GM18909 (cell line): ENCODE results near the gene WRAP73.

ENCODE experiments used
- ATAC-seq: cut with Tn5 transposase; IDR thresholded peaks from one replicate; pipeline ENCODE4 v1.9.1; 2021; ENCODE audit warnings: mild to moderate bottlenecking; ENCODE audit not compliant: unreplicated experiment, poor library complexity

WRAP73 gene, protein sequence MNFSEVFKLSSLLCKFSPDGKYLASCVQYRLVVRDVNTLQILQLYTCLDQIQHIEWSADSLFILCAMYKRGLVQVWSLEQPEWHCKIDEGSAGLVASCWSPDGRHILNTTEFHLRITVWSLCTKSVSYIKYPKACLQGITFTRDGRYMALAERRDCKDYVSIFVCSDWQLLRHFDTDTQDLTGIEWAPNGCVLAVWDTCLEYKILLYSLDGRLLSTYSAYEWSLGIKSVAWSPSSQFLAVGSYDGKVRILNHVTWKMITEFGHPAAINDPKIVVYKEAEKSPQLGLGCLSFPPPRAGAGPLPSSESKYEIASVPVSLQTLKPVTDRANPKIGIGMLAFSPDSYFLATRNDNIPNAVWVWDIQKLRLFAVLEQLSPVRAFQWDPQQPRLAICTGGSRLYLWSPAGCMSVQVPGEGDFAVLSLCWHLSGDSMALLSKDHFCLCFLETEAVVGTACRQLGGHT

DNA sequence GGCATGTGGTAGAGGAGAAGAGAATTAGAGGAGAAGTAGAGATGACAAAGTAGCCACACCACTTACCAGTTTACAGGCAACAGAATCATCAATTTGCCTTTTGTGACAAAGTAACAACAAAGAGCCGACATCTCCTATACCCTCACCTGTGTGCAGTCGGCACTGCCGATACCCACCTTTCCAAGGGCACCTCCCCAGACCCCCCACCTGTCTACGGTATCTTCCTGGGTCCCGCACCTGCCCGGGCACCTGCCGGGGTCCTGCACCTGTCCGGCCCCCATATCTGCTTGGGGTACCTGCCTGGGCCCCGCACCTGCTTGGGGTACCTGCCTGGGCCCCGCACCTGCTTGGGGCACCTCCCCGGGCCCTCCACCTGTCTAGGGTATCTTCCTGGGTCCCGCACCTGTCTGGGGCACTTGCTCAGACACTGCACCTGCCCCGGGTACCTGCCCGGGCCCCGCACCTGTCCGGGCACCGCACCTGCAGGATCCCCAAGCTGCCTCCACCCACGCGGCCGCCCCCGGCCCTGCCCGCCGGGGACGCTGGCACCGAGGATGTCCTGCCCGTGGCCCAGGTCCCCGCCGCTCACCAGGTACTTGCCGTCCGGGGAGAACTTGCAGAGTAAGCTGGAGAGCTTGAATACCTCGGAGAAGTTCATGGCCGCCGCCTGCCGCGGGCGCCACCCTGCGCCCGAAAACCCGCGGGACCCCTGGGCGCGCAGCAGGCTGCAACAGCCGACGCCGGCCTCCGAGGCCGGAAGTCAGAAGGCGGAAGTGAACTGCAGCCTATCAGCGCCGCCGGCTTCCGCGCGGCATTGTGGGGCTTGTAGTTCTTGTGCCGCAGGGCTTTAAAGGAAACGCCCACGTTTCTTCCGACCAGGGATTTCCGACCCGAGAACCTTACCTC is at the start of gene WRAP73:
Gene WRAP73 (minus strand): TSS at position 762 of the 906 bp plus-strand sequence. CDS start 104 bp downstream, at position 658.
- ATAC-seq = peak; percentile 90

DNA sequence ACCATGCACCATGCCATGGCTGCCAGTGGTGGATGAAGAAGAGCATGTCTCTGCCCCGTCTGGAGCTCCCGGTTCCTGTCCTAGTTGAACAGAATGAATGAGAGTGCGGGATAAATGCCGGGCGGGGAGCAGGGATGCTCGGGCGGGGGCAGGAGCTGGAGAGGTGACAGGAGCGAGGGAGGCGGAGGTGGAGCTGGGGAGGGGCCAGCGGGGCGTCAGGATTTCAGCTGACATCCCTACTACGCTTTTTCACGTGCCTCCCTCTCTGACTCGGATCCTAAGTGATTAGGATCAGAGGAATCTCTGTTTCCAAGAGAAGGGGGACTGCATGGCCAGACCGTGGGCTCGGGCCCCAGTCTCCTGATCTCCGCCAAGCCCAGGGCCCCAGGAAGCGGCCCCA is 49.7 kb upstream of the WRAP73 start:
- ATAC-seq = no peak

DNA sequence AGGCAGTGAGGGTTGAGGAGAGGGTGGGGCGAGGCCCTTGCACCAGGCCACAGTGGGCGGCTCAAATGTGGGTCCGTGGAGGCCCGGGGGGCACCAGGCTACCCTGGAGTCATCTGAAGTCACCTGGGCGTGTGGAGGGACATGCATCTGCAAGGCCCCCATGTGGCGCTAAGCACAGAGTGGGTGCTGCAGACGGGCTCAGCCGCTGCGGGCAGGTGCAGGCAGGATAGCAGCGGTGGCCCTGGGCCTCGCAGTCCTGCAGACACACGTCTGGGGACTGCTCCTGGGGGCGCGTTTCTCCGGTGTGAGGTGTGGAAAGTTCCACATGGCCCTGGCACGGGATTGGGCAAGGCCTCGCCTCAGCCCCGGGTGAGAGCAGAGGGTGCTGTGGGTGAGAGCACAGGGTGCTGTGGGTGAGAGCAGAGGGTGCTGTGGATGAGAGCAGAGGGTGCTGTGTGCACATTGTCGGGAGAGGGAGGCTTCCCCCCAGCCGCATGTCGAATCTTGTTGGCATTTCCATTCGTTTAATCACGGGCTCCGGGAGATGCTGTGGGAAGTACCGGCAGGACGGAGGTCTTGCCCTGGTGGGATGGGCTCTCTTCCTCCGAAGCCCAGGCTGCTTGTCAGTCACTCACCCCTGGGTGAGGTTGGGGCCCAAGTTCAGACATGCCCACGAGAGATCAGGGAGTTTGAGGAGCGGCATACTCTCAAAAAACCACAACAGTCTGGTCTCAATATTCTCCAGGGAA is 48.9 kb upstream of the WRAP73 start:
- ATAC-seq = no peak

DNA sequence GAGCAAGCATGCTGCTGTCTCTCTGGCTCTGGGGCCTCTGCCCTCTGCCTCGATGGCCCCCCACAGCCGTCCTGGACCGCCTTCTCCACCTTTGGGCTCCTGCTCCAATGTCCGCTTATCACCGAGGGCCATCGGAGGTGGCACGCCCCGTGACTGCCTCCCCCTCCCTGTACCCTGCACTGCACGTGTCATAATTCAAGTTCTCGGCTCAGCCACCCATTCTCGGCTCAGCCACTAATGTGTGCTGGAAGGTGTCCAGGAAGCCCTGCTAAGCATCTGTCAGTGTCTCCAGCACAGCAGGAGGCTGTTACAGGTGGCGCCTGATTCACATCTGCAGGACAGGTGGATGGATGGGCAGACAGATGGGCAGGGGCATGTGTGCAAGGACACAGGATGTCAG is 47.9 kb upstream of the WRAP73 start:
- ATAC-seq = no peak

DNA sequence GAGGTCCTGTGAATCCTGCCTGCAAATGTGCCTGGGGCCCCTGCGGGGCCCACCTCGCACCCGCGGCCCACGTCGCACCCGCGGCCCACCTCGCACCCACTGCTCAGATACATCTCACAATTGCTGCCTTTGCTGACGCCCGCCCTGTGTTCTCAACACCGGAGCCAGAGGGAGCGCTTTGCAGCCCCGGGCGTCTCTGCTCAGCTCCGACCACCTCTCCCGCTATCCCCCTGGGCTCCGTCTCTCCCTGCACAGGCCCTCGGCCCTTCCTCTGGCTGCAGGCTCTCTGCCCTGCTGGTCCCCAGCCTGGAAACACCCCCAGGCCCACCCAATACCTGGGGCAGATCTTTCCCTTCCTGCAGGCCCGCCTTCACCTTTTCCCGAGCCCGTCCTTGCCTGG is 47.2 kb upstream of the WRAP73 start:
- no peak for ATAC-seq

DNA sequence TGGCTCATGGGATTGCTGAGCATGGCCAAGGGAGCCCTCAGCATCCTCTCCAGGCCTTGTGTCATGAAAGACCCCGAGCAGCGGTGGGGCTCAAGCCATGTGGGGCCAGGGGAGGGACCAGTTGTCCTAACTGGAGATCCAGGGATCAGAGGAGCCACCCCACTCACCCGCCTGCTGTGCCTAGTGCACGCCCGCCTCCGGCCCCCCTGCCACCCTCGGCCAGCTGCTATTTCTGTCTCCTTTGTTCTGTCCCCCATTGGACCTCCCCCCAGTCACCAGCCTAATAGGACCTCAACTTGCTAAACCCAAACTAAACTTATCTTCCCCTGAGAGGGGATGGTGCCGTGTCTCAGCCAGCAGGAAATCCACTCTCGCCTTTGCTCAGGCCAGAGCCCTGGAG is 46.8 kb upstream of the WRAP73 start:
- ATAC-seq = no peak

DNA sequence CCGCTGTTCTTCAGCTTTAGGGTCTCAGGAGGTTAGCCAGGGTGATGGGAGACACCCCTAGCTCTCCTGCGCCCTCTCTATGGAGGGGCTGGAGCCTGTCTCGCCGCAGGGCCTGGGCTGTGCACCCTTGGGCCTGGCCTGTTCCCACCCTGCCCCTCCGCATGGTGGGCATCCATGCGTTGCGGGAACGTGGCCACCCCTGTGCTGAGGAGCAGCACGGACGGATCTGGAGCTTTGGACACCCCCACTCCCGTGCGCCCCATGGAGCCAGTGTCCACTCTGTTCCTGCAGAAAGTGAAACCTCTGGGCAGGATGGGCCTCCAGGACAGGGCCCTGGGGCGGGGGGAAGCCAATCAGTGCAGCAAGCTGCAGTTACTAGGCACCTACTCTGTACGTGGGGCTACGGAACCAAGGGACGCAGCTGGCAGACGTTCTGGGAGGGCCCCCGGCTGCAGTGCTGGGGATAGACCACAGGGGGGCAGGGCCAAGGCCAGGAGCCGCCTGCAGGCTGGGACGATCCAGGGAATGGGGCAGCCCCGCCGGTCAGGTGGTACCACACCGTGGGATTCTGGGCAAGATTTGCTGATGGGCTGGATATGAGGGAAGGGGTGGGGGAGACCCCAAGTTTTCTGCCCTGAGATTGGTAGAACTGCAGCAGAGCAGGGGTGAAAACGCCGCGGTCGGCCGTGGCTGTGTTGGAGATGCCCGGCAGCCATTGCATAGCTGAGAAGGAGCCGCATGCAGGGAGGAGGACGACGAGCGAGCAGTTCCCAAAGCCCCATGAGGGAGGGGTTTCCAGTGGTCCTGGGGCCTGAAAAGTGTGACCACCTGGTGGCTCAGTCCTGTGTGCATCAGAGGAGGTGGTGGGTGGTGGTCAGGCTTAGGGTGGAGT is 45.7 kb upstream of the WRAP73 start:
- peak; percentile 57 for ATAC-seq

DNA sequence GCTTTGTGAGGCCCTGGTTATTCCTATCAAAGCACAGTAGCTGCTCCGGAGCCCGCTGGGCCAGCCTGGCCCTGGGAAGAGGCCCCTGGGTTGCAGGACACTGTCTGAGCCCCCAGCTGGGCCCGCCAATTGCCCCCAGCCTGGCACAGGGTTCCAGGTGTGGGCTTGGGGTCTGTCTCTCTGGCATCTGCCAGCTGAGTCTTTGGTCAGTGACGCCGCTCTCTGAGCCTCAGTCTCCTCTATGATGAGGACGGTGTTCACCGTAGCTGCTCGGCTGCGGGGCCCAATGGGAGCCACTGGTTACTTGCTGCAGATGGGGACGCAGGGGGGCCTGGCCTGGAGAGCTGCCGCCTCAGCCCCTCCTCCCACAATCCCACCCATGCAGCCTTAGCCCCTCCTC is 43.4 kb upstream of the WRAP73 start:
- no peak for ATAC-seq

DNA sequence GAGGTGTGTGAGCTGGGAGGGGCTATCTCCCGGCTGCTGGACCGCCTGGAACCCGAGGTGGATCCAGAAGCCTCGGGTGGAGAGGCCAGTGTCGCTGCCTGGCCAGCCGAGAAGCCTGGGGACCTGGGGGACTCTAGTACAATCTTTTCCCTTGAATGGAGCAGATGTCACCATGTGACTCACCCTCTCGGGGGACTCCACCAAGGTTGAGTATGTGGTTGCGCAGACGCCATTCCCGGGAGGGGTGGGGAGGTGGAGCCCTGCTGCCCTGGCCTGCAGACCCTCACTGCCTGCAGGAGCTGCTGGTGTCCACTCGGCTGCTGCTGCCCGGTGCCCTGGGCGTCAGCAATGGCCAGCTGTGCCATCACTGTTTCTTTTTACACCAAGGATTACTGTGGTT is 42.7 kb upstream of the WRAP73 start:
- no peak for ATAC-seq

DNA sequence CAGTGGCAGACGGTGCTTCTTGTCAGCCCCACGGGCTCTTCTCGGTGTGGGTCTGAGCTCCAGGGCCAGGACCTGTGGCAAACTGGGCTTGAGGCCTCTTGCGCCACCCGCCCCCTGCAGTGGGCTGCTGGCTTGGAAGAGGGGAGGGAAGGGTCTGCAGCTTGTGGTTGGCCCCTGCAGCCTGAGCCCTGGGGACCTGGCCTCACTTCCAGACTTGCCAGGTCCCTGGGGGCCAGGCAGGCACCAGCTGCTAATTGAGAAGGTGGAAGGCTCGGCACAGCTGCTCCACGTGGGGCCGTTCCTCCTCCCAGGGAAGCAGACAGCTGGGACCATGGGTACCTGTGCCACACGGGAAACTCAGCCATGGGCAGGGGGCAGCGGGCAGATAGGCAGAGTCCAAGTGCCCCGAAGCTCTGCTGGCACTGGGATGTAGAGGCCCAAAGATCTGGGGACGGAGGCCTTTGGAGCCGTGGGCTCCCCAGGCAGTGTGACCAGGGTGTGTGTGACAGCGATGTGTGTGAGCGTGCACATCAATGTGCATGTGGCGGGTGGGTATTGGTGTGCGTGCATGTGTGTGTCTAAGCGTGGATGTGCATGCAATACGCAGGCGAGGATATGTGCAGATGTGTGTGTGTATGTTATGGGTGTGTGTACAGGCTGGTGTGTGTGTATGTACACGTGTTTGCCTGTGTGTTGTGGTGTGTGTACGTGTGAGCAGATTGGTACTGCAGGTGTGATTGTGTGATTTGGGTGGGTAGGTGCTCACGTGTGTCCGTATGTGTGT is 41.7 kb upstream of the WRAP73 start:
- no peak for ATAC-seq

DNA sequence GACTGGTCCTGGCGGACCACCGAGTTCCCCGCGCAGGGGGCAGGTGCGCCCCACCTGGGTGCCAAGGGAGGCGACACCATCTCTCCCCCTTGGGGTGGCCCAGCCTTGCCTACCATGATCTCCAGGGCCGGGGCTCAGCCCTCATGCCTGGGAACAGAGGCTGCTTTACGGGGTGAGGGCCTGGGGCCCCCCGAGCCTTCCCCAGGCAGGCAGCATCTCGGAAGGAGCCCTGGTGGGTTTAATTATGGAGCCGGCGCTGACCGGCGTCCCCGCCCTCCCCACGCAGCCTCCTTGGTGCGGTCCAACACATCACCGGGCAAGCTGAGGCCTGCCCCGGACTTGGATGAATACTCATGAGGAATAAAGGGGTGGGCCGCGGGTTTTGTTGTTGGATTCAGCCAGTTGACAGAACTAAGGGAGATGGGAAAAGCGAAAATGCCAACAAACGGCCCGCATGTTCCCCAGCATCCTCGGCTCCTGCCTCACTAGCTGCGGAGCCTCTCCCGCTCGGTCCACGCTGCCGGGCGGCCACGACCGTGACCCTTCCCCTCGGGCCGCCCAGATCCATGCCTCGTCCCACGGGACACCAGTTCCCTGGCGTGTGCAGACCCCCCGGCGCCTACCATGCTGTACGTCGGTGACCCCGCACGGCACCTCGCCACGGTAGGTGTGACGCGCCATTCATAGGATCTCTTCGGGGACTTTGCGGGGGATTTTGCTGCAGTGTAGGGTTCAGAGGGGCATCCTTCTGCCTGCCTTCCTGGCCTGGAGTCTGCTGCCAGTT is 40.6 kb upstream of the WRAP73 start:
- ATAC-seq = no peak

DNA sequence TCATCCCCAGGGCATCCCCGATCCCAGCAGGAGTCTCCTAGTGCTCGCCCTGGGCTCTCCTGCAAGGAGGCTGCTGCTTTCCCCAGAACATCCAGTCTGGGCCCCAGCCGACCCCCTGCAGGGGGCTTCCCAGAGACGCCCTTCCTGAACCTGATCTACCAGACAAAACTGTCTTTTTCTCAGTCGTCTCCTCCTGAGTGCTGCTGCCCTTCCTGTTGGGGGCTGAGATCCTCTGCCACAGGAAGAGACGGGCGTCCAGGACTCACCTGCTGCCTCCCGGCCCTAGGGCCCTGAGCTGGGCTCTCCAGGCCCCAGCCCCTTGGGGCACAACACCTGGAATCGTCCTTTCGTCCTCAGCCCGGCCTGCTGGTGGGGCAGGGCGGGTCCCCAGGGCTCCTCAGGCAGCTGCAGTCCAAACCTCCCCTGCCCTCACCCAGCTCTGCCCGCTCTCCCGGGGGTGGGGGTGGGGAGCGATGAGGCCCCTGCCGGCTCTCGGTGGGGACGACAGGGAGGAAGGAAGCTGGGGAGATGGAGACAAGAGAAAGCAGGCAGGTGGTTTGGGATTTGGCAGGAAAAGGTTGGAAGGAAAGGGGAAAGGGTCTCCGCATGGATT is 39.3 kb upstream of the WRAP73 start:
- no peak for ATAC-seq

DNA sequence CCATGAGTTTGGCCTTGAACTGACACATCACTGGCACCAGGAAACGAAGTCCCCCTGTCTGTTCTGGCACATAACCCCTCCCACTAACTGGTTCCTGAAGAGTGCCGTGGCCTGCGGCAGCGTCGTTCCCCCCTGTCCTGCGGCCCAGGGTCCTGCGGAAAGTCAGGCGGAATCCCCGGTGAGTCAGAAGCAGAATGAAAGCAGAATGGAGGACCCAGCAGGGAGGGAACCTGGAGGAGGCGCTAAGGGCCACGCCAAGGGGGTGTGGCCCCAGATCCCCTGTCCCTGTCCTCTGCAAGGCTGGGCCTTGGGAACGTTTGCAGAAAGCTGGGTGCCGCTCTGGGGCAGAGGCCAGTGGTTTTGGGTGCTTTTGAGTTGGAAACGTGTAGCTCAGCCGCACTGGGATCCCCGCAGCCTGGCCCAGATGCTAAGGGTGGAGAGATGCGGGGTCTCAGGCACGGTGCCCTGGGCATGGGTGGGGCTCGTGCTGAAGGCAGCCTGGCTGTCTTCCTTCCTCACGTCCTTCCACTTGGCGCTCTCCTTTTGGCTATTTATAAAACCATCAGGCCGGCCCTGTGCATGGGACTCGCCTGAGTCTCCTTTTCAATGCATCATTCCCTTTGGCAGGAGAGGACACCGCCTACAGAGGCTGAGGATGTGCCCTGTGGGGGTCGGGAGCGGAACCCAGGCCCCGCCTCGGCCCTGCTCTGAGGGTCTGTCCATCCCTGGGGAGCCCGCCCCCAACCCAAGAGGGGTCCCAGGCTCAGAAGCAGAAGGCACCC is 38.6 kb upstream of the WRAP73 start:
- no peak for ATAC-seq

DNA sequence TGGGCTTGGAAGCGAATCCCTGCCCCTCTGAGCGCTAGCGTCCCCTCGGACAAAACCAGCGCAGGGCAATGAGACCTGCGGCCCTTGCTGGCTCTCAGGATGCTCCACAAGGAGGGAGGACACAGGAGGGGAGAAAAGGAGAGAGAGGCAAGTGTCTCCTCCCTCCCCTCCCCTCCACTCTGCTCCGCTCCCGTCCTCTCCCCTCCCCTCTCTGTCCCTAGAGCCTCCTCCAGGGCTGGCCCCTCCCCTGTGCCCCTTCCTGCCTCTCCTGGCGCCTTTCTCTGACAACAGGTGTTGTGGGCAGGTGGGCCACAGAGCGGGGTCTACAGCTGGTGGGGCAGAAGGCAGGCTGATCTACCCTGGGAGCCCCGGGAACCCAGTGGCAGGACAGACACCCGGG is 37.6 kb upstream of the WRAP73 start:
- ATAC-seq = no peak

DNA sequence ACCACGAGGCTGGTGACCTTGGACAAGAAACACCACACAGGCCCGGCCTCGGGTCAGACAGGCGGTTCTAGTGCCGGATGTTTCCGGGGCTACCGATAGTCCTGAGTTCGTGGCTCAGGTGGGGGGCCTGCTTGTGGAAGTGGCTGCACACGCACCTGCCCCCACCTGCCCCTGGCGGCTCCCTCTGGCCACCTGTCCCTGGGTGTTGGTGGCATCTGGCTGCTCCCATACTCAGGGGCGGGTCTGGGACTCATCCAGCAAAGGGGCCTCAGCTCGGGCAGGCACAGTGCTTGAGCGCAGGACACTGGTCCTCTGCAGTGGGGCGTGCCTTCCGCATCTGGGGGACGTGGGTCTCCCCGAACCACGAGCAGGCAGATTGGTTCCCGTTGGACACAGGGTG is 36.0 kb upstream of the WRAP73 start:
- ATAC-seq = no peak

DNA sequence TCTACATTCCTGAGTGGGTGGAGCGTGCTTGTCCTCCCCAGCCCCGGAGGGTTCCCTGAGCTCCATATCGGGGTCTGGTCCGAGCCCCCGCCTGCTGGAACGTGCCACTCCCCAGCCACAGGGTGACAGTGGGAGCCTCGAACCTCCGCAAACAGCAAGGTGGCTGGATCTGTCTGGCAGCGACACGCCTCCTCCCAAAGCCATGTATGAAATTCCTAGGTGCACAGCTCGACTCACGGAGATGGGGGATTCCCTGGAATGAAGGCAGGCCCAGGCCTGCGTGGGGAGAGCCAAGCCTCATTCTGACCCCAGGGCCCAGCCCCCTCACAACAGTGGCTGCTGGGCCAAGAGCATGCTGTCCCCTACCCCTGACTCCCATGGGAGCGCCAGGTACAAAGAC is 35.3 kb upstream of the WRAP73 start:
- ATAC-seq = no peak

DNA sequence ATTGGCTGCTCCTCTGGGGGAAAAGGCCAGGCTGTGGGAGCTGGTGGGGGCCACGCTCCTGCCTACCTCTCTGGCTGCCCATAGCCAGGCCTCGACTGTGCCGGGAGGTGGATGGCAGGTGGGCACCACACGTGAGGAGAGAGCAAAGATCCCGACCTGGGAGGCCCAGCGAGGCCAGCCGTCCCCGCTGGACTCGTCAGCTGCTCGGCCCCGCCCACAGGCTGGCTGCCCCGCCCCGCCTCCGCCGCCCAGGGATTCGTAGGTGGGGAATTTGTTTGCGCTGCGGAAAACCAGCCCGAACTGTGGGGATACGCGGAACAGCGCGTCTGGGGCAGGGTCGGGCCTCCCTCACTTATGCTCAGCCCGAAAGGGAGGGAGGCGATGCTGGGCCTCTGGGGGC is 34.1 kb upstream of the WRAP73 start:
- no peak for ATAC-seq
